Thoracic aorta (tissue), 2 donors: ENCODE data around the gene ADAMTSL3. TPM values are rescaled to one million over a fixed set of nuclear protein-coding genes. Genes with fewer than 3 reads are reported as not detected.

ENCODE experiments used
- ATAC-seq: fragments of 150-250 bp; one replicate; pipeline ENCODE4 v1.8.0; 2017; ENCODE audit warnings: low read depth; ENCODE audit not compliant: insufficient number of reproducible peaks, low FRiP score
- DNase-seq: peaks from one replicate; pipeline ENCODE4 v3.0.0-alpha.2; 2020; ENCODE audit warnings: low spot score
- H3K27ac ChIP-seq, 2 donors: fragments of 200-600 bp; sonication (generic); 1 replicate in 1 of 2; 2 replicates in 1 of 2; pipeline ENCODE4 v1.5.1; 2016; ENCODE audit warnings: mild to moderate bottlenecking in 2 of 2, moderate library complexity in 2 of 2
- H3K27me3 ChIP-seq: fragments of 200-600 bp; sonication (generic); replicated peaks from 2 replicates; pipeline ENCODE4 v1.6.0; 2016; ENCODE audit warnings: mild to moderate bottlenecking; ENCODE audit not compliant: insufficient read depth
- H3K36me3 ChIP-seq: fragments of 200-600 bp; sonication (generic); one replicate; pipeline ENCODE4 v1.5.1; 2016
- H3K4me1 ChIP-seq, 2 donors: fragments of 200-600 bp; sonication (generic); 1 replicate in 1 of 2; 2 replicates in 1 of 2; pipeline versions ENCODE4 v1.5.1 to v1.6.0; 2016; ENCODE audit warnings: low read depth in 2 of 2, mild to moderate bottlenecking in 1 of 2; ENCODE audit not compliant: control insufficient read depth in 1 of 2
- H3K4me3 ChIP-seq: fragments of 200-600 bp; sonication (generic); 2 replicates; pipeline ENCODE4 v1.5.1; 2016; ENCODE audit warnings: mild to moderate bottlenecking
- H3K9me3 ChIP-seq: fragments of 200-600 bp; sonication (generic); 2 replicates; pipeline ENCODE4 v1.5.1; 2016
- total RNA-seq, 2 donors: library from RNA; depleted of rRNA; stranded (reverse); fragments of >200 nt; gene quantifications; one replicate each; pipeline versions ENCODE4 v1.1.0 to v1.2.3, GENCODE V29; 2016
- TF ChIP-seq, protein P1 (sequence below): fragments of 200-600 bp; sonication (generic); IDR thresholded peaks from one replicate; pipeline ENCODE4 v1.5.1; 2019; ENCODE audit warnings: antibody characterized with exemption

The ADAMTSL3 gene
- total RNA-seq, 2 donors from 2014 or later = 41.4 to 45.4 TPM

- no peaks in the 10 kb centered on the region for H3K4me1 ChIP-seq
- H3K4me3 ChIP-seq = no peak overlapping the region
- TF ChIP-seq, protein P1, sequence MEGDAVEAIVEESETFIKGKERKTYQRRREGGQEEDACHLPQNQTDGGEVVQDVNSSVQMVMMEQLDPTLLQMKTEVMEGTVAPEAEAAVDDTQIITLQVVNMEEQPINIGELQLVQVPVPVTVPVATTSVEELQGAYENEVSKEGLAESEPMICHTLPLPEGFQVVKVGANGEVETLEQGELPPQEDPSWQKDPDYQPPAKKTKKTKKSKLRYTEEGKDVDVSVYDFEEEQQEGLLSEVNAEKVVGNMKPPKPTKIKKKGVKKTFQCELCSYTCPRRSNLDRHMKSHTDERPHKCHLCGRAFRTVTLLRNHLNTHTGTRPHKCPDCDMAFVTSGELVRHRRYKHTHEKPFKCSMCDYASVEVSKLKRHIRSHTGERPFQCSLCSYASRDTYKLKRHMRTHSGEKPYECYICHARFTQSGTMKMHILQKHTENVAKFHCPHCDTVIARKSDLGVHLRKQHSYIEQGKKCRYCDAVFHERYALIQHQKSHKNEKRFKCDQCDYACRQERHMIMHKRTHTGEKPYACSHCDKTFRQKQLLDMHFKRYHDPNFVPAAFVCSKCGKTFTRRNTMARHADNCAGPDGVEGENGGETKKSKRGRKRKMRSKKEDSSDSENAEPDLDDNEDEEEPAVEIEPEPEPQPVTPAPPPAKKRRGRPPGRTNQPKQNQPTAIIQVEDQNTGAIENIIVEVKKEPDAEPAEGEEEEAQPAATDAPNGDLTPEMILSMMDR = no peak
- no peak for ATAC-seq
- no peak overlapping the region for H3K27ac ChIP-seq
- H3K9me3 ChIP-seq = no peaks in the 10 kb centered on the region
- DNase-seq = no peak
- H3K27me3 ChIP-seq = no peaks in the 10 kb centered on the region
- peaks cover 14% of the 10 kb centered on the region for H3K36me3 ChIP-seq
These were observed 290.0 kb downstream of the ADAMTSL3 start for GRCh38 chr15:83943849-83944404.

- Histone ChIP-seq H3K36me3 (peaks cover 14% of the 10 kb centered on the region), H3K4me3 (no peak overlapping the region), H3K9me3 (no peaks in the 10 kb centered on the region), H3K4me1 (no peaks in the 10 kb centered on the region), H3K27ac (no peak overlapping the region), H3K27me3 (no peaks in the 10 kb centered on the region)
- DNase-seq (no peak), ATAC-seq (no peak)
- TF ChIP-seq, protein P1 = no peak
These were observed 293.2 kb downstream of the ADAMTSL3 start for GRCh38 chr15:83947156-83947555.

DNA sequence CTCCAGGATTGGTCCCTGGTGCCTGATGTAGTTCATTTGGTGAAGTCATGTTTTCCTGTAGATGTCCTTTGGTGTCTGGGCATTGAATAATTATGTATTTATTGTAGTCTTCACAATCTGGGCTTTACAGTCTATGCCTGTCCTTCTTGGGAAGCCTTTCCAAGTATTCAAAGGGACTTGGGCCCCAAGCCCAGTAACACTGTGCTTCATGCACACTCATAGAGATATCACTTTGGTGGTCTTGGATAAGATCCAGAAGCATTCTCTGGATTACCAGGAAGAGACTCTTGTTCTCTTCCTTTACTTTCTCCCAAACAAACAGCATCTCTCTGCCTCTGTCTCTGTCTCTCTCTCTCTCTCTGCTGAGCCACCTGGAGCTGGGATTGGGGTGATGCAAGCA is 300.6 kb downstream of the ADAMTSL3 start:
- Histone ChIP-seq H3K4me1 (no peaks in the 10 kb centered on the region), H3K27ac (no peak overlapping the region), H3K27me3 (no peaks in the 10 kb centered on the region), H3K9me3 (no peaks in the 10 kb centered on the region), H3K4me3 (no peak overlapping the region), H3K36me3 (no peaks in the 10 kb centered on the region)
- no peak for DNase-seq
- TF ChIP-seq, protein P1 = no peak
- no peak for ATAC-seq

GRCh38 chr15:83955806-83956265 is 301.9 kb downstream of the ADAMTSL3 start:
- TF ChIP-seq, protein P1 = no peak
- DNase-seq = no peak
- Histone ChIP-seq H3K27me3 (no peaks in the 10 kb centered on the region), H3K9me3 (no peaks in the 10 kb centered on the region), H3K4me3 (no peak overlapping the region), H3K27ac (no peak overlapping the region), H3K4me1 (no peaks in the 10 kb centered on the region), H3K36me3 (no peaks in the 10 kb centered on the region)
- no peak for ATAC-seq

DNA sequence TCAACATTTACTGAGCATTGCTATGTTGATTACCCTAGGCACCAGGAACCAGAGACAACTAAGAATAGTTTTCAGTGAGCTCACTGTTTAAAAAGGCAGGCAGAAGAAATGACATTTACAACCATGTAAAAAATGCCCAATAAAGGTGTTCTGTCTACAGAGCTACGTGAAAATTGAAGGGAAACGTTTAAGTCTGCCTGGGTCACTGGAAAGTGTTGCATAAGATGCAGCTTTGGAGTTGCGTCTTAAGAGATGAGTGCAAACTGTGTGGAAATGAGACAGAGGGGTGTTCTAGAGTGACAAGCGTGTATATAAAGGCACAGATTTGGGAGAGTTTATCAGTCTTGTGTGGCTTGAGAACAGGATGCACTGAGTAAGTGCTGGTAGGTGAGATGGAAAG is 303.0 kb downstream of the ADAMTSL3 start:
- ATAC-seq (no peak), DNase-seq (no peak)
- Histone ChIP-seq H3K4me3 (no peak overlapping the region), H3K4me1 (no peaks in the 10 kb centered on the region), H3K36me3 (no peaks in the 10 kb centered on the region), H3K9me3 (no peaks in the 10 kb centered on the region), H3K27me3 (no peaks in the 10 kb centered on the region), H3K27ac (no peak overlapping the region)
- TF ChIP-seq, protein P1 = no peak
